B cell (primary cell): ENCODE results near the gene ANKRD52.

Source experiments
- EZH2 ChIP-seq: IDR thresholded peaks from 2 replicates; pipeline ENCODE4 v1.6.1; 2012; ENCODE audit warnings: borderline replicate concordance, low read depth, mild to moderate bottlenecking, moderate library complexity, low read length; ENCODE audit not compliant: insufficient read depth, poor library complexity, severe bottlenecking
- TF ChIP-seq, protein P1 (sequence below): fragments of 200-600 bp; IDR thresholded peaks from one replicate; pipeline ENCODE4 v1.8.0; 2022; ENCODE audit warnings: antibody characterized with exemption, mild to moderate bottlenecking

DNA sequence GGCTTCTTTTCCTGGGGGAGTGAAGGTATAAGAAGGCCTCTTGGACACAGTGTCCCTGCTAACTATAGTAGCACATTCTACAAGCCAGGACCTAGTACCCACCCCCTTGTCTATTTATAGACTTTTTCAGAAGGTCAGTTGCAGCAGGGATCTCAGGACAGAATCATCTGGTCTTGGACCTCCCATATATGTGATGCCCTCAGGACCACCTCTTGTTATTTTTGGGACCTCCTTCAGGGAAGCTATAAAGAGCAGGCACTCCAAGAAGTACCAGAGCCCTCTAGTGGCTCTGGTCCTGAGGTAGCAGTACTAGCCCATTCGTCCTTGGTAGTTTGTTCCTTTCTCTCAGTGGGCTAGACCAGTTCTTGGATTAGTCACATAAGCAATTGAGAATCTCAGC lies 12.8 kb upstream of the ANKRD52 start:
- TF ChIP-seq, protein P1, sequence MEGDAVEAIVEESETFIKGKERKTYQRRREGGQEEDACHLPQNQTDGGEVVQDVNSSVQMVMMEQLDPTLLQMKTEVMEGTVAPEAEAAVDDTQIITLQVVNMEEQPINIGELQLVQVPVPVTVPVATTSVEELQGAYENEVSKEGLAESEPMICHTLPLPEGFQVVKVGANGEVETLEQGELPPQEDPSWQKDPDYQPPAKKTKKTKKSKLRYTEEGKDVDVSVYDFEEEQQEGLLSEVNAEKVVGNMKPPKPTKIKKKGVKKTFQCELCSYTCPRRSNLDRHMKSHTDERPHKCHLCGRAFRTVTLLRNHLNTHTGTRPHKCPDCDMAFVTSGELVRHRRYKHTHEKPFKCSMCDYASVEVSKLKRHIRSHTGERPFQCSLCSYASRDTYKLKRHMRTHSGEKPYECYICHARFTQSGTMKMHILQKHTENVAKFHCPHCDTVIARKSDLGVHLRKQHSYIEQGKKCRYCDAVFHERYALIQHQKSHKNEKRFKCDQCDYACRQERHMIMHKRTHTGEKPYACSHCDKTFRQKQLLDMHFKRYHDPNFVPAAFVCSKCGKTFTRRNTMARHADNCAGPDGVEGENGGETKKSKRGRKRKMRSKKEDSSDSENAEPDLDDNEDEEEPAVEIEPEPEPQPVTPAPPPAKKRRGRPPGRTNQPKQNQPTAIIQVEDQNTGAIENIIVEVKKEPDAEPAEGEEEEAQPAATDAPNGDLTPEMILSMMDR: no peak
- TF ChIP-seq EZH2: no peak
